GM23338 (cell line): ENCODE results near the gene CCBE1. TPM values are rescaled to one million over a fixed set of nuclear protein-coding genes. Genes with fewer than 3 reads are reported as not detected.

Experiments
- ATAC-seq: fragments of 200-7000 bp; cut with Tn5 transposase; 3 replicates; pipeline ENCODE4 v1.9.1; 2020
- DNase-seq: peaks from one replicate; pipeline ENCODE4 v3.0.0-alpha.2; 2015; ENCODE audit warnings: low spot score
- H2AFZ ChIP-seq: fragments of 200-600 bp; sonication (generic); 2 replicates; pipeline ENCODE4 v1.8.0; 2016; ENCODE audit warnings: antibody characterized with exemption, mild to moderate bottlenecking, moderate library complexity
- H3F3A ChIP-seq: fragments of 200-600 bp; sonication (generic); replicated peaks from 2 replicates; pipeline ENCODE4 v1.8.0; 2017; ENCODE audit warnings: antibody characterized with exemption, mixed run types, low read depth
- H3K27ac ChIP-seq: fragments of 200-600 bp; sonication (generic); 2 replicates; pipeline ENCODE4 v1.6.1; 2016; ENCODE audit warnings: low read depth
- H3K27me3 ChIP-seq: fragments of 200-600 bp; sonication (generic); 2 replicates; pipeline ENCODE4 v1.8.0; 2016; ENCODE audit warnings: mild to moderate bottlenecking, mixed run types, moderate library complexity; ENCODE audit not compliant: insufficient read depth
- H3K36me3 ChIP-seq: fragments of 200-600 bp; sonication (generic); 2 replicates; pipeline ENCODE4 v1.8.0; 2016; ENCODE audit warnings: mild to moderate bottlenecking; ENCODE audit not compliant: insufficient read depth
- H3K4me1 ChIP-seq: fragments of 200-600 bp; sonication (generic); 2 replicates; pipeline ENCODE4 v1.8.0; 2016; ENCODE audit warnings: mild to moderate bottlenecking, moderate library complexity; ENCODE audit not compliant: insufficient read depth
- H3K4me2 ChIP-seq: fragments of 200-600 bp; sonication (generic); 2 replicates; pipeline ENCODE4 v1.7.1; 2017; ENCODE audit warnings: mixed run types
- H3K4me3 ChIP-seq: fragments of 200-600 bp; sonication (generic); 2 replicates; pipeline ENCODE4 v1.6.1; 2016; ENCODE audit warnings: mixed run types
- H3K79me2 ChIP-seq: fragments of 200-600 bp; sonication (generic); replicated peaks from 2 replicates; pipeline ENCODE4 v1.8.0; 2017; ENCODE audit warnings: mild to moderate bottlenecking; ENCODE audit not compliant: insufficient read depth
- H3K9me2 ChIP-seq: fragments of 200-600 bp; sonication (generic); 2 replicates; pipeline ENCODE4 v1.8.0; 2017; ENCODE audit not compliant: insufficient read depth
- H4K20me1 ChIP-seq: fragments of 200-600 bp; sonication (generic); replicated peaks from 2 replicates; pipeline ENCODE4 v1.8.0; 2017; ENCODE audit warnings: mild to moderate bottlenecking; ENCODE audit not compliant: insufficient read depth
- H3K27ac Mint-ChIP-seq: 2 replicates; pipeline ENCODE4 v1.8.0; 2020; ENCODE audit warnings: inconsistent platforms, mild to moderate bottlenecking, moderate library complexity, mixed read lengths
- H3K27me3 Mint-ChIP-seq: 3 replicates; pipeline ENCODE4 v1.8.0; 2022; ENCODE audit warnings: low read depth, mild to moderate bottlenecking, moderate library complexity, mixed read lengths, inconsistent platforms; ENCODE audit not compliant: insufficient read depth, poor library complexity
- H3K36me3 Mint-ChIP-seq: 3 replicates; pipeline ENCODE4 v1.8.0; 2021; ENCODE audit warnings: low read depth, mild to moderate bottlenecking, inconsistent platforms, moderate library complexity, mixed read lengths
- H3K4me1 Mint-ChIP-seq: 3 replicates; pipeline ENCODE4 v1.8.0; 2020; ENCODE audit warnings: mild to moderate bottlenecking, inconsistent platforms, mixed read lengths
- H3K4me3 Mint-ChIP-seq: 3 replicates; pipeline ENCODE4 v1.8.0; 2021; ENCODE audit warnings: moderate library complexity, mild to moderate bottlenecking, inconsistent platforms, mixed read lengths
- H3K9me3 Mint-ChIP-seq: 3 replicates; pipeline ENCODE4 v1.8.0; 2020; ENCODE audit warnings: moderate library complexity, mild to moderate bottlenecking, inconsistent platforms, mixed read lengths
- POLR2AphosphoS5 ChIP-seq: IDR thresholded peaks from 2 replicates; pipeline ENCODE4 v1.6.1; 2016; ENCODE audit warnings: antibody characterized with exemption, low read depth
- ZNF114 ChIP-seq: fragments of 250-450 bp; sonication (Bioruptor Pico); IDR thresholded peaks from 2 replicates; pipeline ENCODE4 v1.5.0; 2020; ENCODE audit warnings: mild to moderate bottlenecking, moderate library complexity
- ZNF331 ChIP-seq: fragments of 250-450 bp; sonication (Bioruptor Pico); IDR thresholded peaks from 2 replicates; pipeline ENCODE4 v1.5.0; 2020; ENCODE audit warnings: low read depth, mild to moderate bottlenecking, moderate library complexity
- polyA plus RNA-seq: library from polyadenylated mRNA; unstranded; fragments of >200 nt; fragmentation: Nextera tagmentation; extraction: Ambion mirVana; gene quantifications from 2 replicates; pipeline ENCODE4 v1.2.1, GENCODE V29; 2016
- total RNA-seq: library from RNA; depleted of rRNA; stranded (reverse); fragments of >200 nt; shearing (Covaris generic); gene quantifications from 2 replicates; pipeline ENCODE4 v1.2.3, GENCODE V29; 2014
- TF ChIP-seq, protein P1 (sequence below), 2 experiments: fragments of 200-600 bp in 1 of 2; sonication (generic) in 1 of 2; conservative IDR thresholded peaks; 2 replicates each; pipeline versions ENCODE4 v1.5.1 to v1.6.1; 2016 to 2017; ENCODE audit warnings: antibody characterized with exemption in 2 of 2, low read depth in 2 of 2, mild to moderate bottlenecking in 2 of 2, moderate library complexity in 1 of 2
- TF ChIP-seq, protein P2 (sequence below): IDR thresholded peaks from one replicate; pipeline ENCODE4 v1.6.1; 2018; ENCODE audit warnings: antibody characterized with exemption; ENCODE audit not compliant: unreplicated experiment
- TF ChIP-seq, protein P3 (sequence below): fragments of 250-450 bp; sonication (Bioruptor Pico); IDR thresholded peaks from 2 replicates; pipeline ENCODE4 v1.5.0; 2020; ENCODE audit warnings: mild to moderate bottlenecking, moderate library complexity

The CCBE1 gene
- total and polyA plus RNA-seq, 2 experiments from 2014 or later: 2.1 to 2.6 TPM

DNA sequence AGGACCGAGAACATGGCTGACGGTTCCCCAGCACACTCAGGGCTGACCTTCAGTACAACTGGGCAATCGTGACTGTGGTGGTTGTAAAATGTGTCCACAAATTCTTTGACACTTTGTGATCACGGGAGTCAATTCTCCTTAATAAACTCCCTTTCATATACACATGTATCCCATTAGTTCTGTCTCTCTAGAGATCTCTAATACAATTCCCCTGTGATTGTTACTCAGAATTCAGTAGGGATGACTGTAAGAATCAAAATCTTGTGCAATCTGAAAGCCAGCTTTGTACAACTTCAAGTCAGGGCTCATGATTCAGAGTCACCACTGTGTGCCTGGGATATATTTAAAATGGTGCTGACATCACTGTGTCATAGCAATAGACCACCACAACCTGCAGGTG lies 248.7 kb downstream of the CCBE1 start (continued):
- TF ChIP-seq, protein P1, sequence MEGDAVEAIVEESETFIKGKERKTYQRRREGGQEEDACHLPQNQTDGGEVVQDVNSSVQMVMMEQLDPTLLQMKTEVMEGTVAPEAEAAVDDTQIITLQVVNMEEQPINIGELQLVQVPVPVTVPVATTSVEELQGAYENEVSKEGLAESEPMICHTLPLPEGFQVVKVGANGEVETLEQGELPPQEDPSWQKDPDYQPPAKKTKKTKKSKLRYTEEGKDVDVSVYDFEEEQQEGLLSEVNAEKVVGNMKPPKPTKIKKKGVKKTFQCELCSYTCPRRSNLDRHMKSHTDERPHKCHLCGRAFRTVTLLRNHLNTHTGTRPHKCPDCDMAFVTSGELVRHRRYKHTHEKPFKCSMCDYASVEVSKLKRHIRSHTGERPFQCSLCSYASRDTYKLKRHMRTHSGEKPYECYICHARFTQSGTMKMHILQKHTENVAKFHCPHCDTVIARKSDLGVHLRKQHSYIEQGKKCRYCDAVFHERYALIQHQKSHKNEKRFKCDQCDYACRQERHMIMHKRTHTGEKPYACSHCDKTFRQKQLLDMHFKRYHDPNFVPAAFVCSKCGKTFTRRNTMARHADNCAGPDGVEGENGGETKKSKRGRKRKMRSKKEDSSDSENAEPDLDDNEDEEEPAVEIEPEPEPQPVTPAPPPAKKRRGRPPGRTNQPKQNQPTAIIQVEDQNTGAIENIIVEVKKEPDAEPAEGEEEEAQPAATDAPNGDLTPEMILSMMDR (conservative IDR thresholded peaks at IDR 0.05; ENCODE audit: low read depth in 2 of 2): no peak
- no peak for TF ChIP-seq ZNF114 (CRISPR knock-in tag)
- TF ChIP-seq ZNF331: no peak
- TF ChIP-seq, protein P2, sequence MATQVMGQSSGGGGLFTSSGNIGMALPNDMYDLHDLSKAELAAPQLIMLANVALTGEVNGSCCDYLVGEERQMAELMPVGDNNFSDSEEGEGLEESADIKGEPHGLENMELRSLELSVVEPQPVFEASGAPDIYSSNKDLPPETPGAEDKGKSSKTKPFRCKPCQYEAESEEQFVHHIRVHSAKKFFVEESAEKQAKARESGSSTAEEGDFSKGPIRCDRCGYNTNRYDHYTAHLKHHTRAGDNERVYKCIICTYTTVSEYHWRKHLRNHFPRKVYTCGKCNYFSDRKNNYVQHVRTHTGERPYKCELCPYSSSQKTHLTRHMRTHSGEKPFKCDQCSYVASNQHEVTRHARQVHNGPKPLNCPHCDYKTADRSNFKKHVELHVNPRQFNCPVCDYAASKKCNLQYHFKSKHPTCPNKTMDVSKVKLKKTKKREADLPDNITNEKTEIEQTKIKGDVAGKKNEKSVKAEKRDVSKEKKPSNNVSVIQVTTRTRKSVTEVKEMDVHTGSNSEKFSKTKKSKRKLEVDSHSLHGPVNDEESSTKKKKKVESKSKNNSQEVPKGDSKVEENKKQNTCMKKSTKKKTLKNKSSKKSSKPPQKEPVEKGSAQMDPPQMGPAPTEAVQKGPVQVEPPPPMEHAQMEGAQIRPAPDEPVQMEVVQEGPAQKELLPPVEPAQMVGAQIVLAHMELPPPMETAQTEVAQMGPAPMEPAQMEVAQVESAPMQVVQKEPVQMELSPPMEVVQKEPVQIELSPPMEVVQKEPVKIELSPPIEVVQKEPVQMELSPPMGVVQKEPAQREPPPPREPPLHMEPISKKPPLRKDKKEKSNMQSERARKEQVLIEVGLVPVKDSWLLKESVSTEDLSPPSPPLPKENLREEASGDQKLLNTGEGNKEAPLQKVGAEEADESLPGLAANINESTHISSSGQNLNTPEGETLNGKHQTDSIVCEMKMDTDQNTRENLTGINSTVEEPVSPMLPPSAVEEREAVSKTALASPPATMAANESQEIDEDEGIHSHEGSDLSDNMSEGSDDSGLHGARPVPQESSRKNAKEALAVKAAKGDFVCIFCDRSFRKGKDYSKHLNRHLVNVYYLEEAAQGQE: no peak

DNA sequence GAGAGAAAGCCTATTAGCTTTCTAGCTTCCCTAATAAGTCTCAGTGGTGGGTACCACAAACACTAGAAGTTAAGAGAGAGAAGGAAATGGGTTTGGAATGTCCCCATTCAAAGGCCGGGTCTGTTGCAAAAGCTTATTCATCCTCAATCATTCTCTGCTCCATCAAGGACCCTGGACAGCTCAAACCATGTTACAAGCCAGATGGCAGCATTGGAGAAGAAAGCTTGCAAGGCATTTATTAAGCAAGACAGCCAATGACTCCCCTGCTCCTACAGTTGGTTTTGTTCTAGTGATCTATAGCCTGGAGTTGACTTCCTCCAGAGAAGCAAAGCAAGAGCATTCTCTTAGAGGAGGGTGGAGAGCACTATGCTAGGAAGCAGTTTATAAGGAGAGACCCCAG lies 251.2 kb downstream of the CCBE1 start:
- Histone ChIP-seq H3K9me2 (no peaks in the 10 kb centered on the region; the same call in 1 of the 2 replicates), H3K4me2 (no peak overlapping the region), H3F3A (no peaks in the 10 kb centered on the region), H3K79me2 (no peaks in the 10 kb centered on the region), H3K27me3 (no peaks in the 10 kb centered on the region), H2AFZ (no peak overlapping the region), H3K36me3 (no peaks in the 10 kb centered on the region), H3K4me3 (no peak overlapping the region), H3K4me1 (no peaks in the 10 kb centered on the region), H4K20me1 (no peaks in the 10 kb centered on the region), H3K27ac (no peak overlapping the region)
- H3K9me3 Mint-ChIP-seq: no peaks in the 10 kb centered on the region
- ATAC-seq (peak; percentile 65), DNase-seq (peak; percentile 62)
- no peaks in the 10 kb centered on the region for H3K36me3 Mint-ChIP-seq
- TF ChIP-seq, protein P3, sequence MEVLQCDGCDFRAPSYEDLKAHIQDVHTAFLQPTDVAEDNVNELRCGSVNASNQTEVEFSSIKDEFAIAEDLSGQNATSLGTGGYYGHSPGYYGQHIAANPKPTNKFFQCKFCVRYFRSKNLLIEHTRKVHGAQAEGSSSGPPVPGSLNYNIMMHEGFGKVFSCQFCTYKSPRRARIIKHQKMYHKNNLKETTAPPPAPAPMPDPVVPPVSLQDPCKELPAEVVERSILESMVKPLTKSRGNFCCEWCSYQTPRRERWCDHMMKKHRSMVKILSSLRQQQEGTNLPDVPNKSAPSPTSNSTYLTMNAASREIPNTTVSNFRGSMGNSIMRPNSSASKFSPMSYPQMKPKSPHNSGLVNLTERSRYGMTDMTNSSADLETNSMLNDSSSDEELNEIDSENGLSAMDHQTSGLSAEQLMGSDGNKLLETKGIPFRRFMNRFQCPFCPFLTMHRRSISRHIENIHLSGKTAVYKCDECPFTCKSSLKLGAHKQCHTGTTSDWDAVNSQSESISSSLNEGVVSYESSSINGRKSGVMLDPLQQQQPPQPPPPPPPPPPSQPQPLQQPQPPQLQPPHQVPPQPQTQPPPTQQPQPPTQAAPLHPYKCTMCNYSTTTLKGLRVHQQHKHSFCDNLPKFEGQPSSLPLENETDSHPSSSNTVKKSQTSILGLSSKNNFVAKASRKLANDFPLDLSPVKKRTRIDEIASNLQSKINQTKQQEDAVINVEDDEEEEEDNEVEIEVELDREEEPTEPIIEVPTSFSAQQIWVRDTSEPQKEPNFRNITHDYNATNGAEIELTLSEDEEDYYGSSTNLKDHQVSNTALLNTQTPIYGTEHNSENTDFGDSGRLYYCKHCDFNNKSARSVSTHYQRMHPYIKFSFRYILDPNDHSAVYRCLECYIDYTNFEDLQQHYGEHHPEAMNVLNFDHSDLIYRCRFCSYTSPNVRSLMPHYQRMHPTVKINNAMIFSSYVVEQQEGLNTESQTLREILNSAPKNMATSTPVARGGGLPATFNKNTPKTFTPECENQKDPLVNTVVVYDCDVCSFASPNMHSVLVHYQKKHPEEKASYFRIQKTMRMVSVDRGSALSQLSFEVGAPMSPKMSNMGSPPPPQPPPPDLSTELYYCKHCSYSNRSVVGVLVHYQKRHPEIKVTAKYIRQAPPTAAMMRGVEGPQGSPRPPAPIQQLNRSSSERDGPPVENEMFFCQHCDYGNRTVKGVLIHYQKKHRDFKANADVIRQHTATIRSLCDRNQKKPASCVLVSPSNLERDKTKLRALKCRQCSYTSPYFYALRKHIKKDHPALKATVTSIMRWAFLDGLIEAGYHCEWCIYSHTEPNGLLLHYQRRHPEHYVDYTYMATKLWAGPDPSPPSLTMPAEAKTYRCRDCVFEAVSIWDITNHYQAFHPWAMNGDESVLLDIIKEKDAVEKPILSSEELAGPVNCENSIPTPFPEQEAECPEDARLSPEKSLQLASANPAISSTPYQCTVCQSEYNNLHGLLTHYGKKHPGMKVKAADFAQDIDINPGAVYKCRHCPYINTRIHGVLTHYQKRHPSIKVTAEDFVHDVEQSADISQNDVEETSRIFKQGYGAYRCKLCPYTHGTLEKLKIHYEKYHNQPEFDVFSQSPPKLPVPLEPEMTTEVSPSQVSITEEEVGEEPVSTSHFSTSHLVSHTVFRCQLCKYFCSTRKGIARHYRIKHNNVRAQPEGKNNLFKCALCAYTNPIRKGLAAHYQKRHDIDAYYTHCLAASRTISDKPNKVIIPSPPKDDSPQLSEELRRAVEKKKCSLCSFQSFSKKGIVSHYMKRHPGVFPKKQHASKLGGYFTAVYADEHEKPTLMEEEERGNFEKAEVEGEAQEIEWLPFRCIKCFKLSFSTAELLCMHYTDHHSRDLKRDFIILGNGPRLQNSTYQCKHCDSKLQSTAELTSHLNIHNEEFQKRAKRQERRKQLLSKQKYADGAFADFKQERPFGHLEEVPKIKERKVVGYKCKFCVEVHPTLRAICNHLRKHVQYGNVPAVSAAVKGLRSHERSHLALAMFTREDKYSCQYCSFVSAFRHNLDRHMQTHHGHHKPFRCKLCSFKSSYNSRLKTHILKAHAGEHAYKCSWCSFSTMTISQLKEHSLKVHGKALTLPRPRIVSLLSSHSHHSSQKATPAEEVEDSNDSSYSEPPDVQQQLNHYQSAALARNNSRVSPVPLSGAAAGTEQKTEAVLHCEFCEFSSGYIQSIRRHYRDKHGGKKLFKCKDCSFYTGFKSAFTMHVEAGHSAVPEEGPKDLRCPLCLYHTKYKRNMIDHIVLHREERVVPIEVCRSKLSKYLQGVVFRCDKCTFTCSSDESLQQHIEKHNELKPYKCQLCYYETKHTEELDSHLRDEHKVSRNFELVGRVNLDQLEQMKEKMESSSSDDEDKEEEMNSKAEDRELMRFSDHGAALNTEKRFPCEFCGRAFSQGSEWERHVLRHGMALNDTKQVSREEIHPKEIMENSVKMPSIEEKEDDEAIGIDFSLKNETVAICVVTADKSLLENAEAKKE (CRISPR knock-in tag): peak; percentile 57; the same call in 1 of the 2 replicates
- TF ChIP-seq POLR2AphosphoS5: no peak
- TF ChIP-seq, protein P2: peak; percentile 74
- TF ChIP-seq, protein P1 (conservative IDR thresholded peaks at IDR 0.05; ENCODE audit: low read depth in 2 of 2): peak in 1 of 2 experiments; percentile 13; a peak in 1 of 4 replicates
- H3K27me3 Mint-ChIP-seq: peaks cover 4% of the 10 kb centered on the region
- no peak overlapping the region for H3K27ac Mint-ChIP-seq
- H3K4me3 Mint-ChIP-seq: no peak overlapping the region
- H3K4me1 Mint-ChIP-seq: peaks cover 2% of the 10 kb centered on the region; the same call in 2 of the 3 replicates
